Calu3 (cell line): Measurements from ENCODE around the gene OVAAL. TPM values are rescaled to one million over a fixed set of nuclear protein-coding genes. Genes with fewer than 3 reads are reported as not detected.

ENCODE experiments used
- Bru-seq: library from RNA; stranded (reverse); fragments of 400-500 nt; gene quantifications from one replicate; lab custom pipeline; 2021; lab: Mats Ljungman, UMichigan
- BruChase-seq, 2 experiments: library from RNA; stranded (reverse); fragments of 400-500 nt; gene quantifications; one replicate each; lab custom pipeline; 2021; lab: Mats Ljungman, UMichigan
- BruUV-seq: library from RNA; stranded (reverse); fragments of 400-500 nt; replicated peaks from 2 replicates; lab custom pipeline; 2021; lab: Mats Ljungman, UMichigan
- CTCF ChIA-PET: fragments of 300-600 bp; sonication (Branson Sonifier 250); formaldehyde crosslinking; loops from one replicate; lab custom pipeline; 2022; ENCODE audit warnings: antibody characterized with exemption; lab: Charles Lee
- DNase-seq: peaks from one replicate; pipeline ENCODE4 v3.0.0; 2022
- H3K27ac Mint-ChIP-seq: one replicate; pipeline ENCODE4 v1.8.0; 2022; ENCODE audit warnings: mixed read lengths; ENCODE audit not compliant: unreplicated experiment
- H3K27me3 Mint-ChIP-seq: one replicate; pipeline ENCODE4 v1.8.0; 2022; ENCODE audit warnings: mixed read lengths; ENCODE audit not compliant: unreplicated experiment
- H3K36me3 Mint-ChIP-seq: one replicate; pipeline ENCODE4 v1.8.0; 2022; ENCODE audit warnings: mild to moderate bottlenecking, moderate library complexity, mixed read lengths; ENCODE audit not compliant: insufficient read depth, unreplicated experiment
- H3K4me1 Mint-ChIP-seq: one replicate; pipeline ENCODE4 v1.8.0; 2022; ENCODE audit warnings: mild to moderate bottlenecking, low read depth, mixed read lengths; ENCODE audit not compliant: unreplicated experiment
- H3K4me3 Mint-ChIP-seq: one replicate; pipeline ENCODE4 v1.8.0; 2022; ENCODE audit warnings: mild to moderate bottlenecking, low read depth, moderate library complexity, mixed read lengths; ENCODE audit not compliant: unreplicated experiment
- H3K9me3 Mint-ChIP-seq: one replicate; pipeline ENCODE4 v1.8.0; 2022; ENCODE audit warnings: low read depth, mixed read lengths; ENCODE audit not compliant: unreplicated experiment
- CTCF ChIP-seq: fragments of 200-600 bp; IDR thresholded peaks from one replicate; pipeline ENCODE4 v1.8.0; 2022; ENCODE audit warnings: antibody characterized with exemption; ENCODE audit not compliant: unreplicated experiment
- intact Hi-C: fragments of 100-400 bp; cut with micrococcal nuclease; formaldehyde crosslinking; loops from one replicate; pipeline ENCODE4 v1.10.0; 2022; ENCODE audit not compliant: unreplicated experiment
- long read RNA-seq: library from polyadenylated mRNA; stranded (forward); transcript quantifications from one replicate; pipeline ENCODE4 v2.0.0, GENCODE V29; 2022
- total RNA-seq: library from RNA; stranded (reverse); gene quantifications from 2 replicates; pipeline ENCODE4 v1.2.3, GENCODE V29; 2022

The OVAAL gene
- not detected in 2 replicates for total RNA-seq
- not detected for Bru-seq, nascent RNA
- percentile 6 among the genes with signal in this experiment for BruChase-seq, experiment 1, labeled RNA remaining after a 6-hour chase
- BruChase-seq, experiment 2, labeled RNA remaining after a 2-hour chase = percentile 6 among the genes with signal in this experiment
- long read RNA-seq = 0 reads

GRCh38 chr1:180558664-180559063 is at the start of gene OVAAL:
Gene OVAAL, plus strand, starts transcription at chr1:180558964.
- intact Hi-C loops = no loop called here
- H3K27ac Mint-ChIP-seq = peak within 1 kb of the TSS; percentile 7
- no peak for DNase-seq
- H3K27me3 Mint-ChIP-seq = no peaks in the 10 kb centered on the region
- CTCF ChIA-PET = no interaction called here
- no peaks in the 10 kb centered on the region for H3K9me3 Mint-ChIP-seq
- H3K4me1 Mint-ChIP-seq = peaks cover 32% of the 10 kb centered on the region
- no TSS peak for BruUV-seq
- no peak within 1 kb of the TSS for H3K4me3 Mint-ChIP-seq
- TF ChIP-seq CTCF = no peak
- H3K36me3 Mint-ChIP-seq = no peaks in the 10 kb centered on the region

- BruUV-seq = no TSS peak
- no peak overlapping the region for H3K4me3 Mint-ChIP-seq
- no peaks in the 10 kb centered on the region for H3K27me3 Mint-ChIP-seq
- H3K36me3 Mint-ChIP-seq = no peaks in the 10 kb centered on the region
- TF ChIP-seq CTCF = no peak
- no peak for DNase-seq
- H3K4me1 Mint-ChIP-seq = peaks cover 13% of the 10 kb centered on the region
- CTCF ChIA-PET = no interaction called here
- H3K9me3 Mint-ChIP-seq = no peaks in the 10 kb centered on the region
- no peak overlapping the region for H3K27ac Mint-ChIP-seq
- intact Hi-C loops = no loop called here
These were observed 47.9 kb upstream of the OVAAL start for GRCh38 chr1:180510882-180511281.

GRCh38 chr1:180513531-180513930 is 45.2 kb upstream of the OVAAL start:
- no TSS peak for BruUV-seq
- DNase-seq = no peak
- Mint-ChIP-seq H3K9me3 (no peaks in the 10 kb centered on the region), H3K36me3 (no peaks in the 10 kb centered on the region), H3K27me3 (no peaks in the 10 kb centered on the region), H3K4me3 (no peak overlapping the region), H3K4me1 (no peaks in the 10 kb centered on the region), H3K27ac (no peak overlapping the region)
- intact Hi-C loops = no loop called here
- TF ChIP-seq CTCF = no peak
- CTCF ChIA-PET = no interaction called here

- intact Hi-C loops = loop anchor here (5.0 kb wide), 2 partner anchors 262 to 652 kb away; no protein-coding TSS in a partner anchor
- no peak overlapping the region for H3K4me3 Mint-ChIP-seq
- no peak for TF ChIP-seq CTCF
- DNase-seq = no peak
- peaks cover 5% of the 10 kb centered on the region for H3K36me3 Mint-ChIP-seq
- no TSS peak for BruUV-seq
- H3K27ac Mint-ChIP-seq = no peak overlapping the region
- no peaks in the 10 kb centered on the region for H3K27me3 Mint-ChIP-seq
- H3K4me1 Mint-ChIP-seq = peaks cover 13% of the 10 kb centered on the region
- CTCF ChIA-PET = interaction anchor here (0.7 to 1.7 kb wide), 9 partner anchors 13 to 627 kb away, joined by 3 to 25 read pairs (median 5); partner anchors contain the start of gene ACBD6
- H3K9me3 Mint-ChIP-seq = no peaks in the 10 kb centered on the region
These were observed 43.4 kb upstream of the OVAAL start for GRCh38 chr1:180515364-180515763.
